Neural progenitor cell (in vitro differentiated cells): ENCODE data around the gene IDUA.

Source experiments
- CTCF ChIP-seq: fragments of 200-600 bp; sonication (generic); IDR thresholded peaks from 2 replicates; pipeline ENCODE4 v1.5.1; 2017; ENCODE audit warnings: antibody characterized with exemption, mild to moderate bottlenecking
- EZH2phosphoT487 ChIP-seq: fragments of 200-600 bp; sonication (generic); IDR thresholded peaks from 2 replicates; pipeline ENCODE4 v1.6.1; 2017; ENCODE audit warnings: antibody characterized with exemption

- TF ChIP-seq CTCF (no peak), EZH2phosphoT487 (no peak)
Observed at GRCh38 chr4:964346-965025, 22.4 kb upstream of the IDUA start.
